ENCODE measurements around the gene PRKCA. TPM values are rescaled to one million over a fixed set of nuclear protein-coding genes. Genes with fewer than 3 reads are reported as not detected.
"Not testable (repeated sequence)": the region's sequence is repeated elsewhere in the genome, so short reads cannot be mapped to it uniquely, and the experiment has no call there.

The PRKCA gene
- total RNA-seq, 4 donors from 2014 or later, result 9.6 to 15.5 (median 11.1) TPM

DNA sequence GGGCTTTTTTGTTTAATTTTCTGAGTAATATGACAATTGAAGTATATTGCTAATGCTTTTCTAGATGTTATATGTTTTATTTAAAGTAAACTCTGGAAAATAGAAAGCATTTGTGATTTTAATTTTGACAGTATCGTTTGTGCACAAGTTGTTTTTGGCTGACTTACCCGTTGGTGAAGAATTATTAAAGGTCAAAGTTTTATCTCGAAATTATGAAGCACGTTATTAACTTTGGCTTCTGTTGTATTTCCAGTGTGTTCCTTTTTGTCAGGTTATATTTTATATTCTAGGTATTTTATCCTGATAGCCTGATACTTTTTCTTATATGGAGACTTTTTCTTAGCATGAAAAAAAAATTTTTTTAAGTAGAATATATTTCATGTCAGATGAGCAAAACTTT lies 16.8 kb downstream of the PRKCA start:
- 77 to 87% methylated on average over 4 of the region's 4 CpGs for WGBS, 2 donors
- no peak for TF ChIP-seq POLR2A (IDR thresholded peaks at IDR 0.05)
- TF ChIP-seq, protein P1, sequence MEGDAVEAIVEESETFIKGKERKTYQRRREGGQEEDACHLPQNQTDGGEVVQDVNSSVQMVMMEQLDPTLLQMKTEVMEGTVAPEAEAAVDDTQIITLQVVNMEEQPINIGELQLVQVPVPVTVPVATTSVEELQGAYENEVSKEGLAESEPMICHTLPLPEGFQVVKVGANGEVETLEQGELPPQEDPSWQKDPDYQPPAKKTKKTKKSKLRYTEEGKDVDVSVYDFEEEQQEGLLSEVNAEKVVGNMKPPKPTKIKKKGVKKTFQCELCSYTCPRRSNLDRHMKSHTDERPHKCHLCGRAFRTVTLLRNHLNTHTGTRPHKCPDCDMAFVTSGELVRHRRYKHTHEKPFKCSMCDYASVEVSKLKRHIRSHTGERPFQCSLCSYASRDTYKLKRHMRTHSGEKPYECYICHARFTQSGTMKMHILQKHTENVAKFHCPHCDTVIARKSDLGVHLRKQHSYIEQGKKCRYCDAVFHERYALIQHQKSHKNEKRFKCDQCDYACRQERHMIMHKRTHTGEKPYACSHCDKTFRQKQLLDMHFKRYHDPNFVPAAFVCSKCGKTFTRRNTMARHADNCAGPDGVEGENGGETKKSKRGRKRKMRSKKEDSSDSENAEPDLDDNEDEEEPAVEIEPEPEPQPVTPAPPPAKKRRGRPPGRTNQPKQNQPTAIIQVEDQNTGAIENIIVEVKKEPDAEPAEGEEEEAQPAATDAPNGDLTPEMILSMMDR (IDR thresholded peaks at IDR 0.05), result no peak
- intact Hi-C loops (cut with DNase I; ENCODE audit: low total_unique reads), result no loop called here
- no peak for DNase-seq (ENCODE audit: low spot score in 2 of 2)
- H3K4me3 ChIP-seq (ENCODE audit: low read depth, poor library complexity, severe bottlenecking), result no peak overlapping the region

DNA sequence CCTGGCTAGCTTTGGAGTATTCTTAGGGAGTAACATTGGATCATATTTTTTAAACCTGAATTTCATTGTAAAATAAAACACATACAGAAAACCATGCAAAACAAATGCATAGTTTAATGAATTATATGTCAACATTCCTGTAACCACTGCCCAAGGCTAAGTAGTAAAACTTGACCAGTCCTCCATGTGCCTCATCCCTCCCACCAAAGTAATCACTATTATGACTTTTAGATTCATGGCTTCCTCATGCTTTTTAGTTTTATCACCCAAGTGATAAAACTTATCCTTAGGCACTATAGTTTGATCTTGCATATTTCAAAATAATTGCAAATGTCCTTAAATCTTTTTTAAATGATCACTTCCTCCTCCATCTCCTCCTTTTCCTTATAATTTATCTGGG lies 20.4 kb downstream of the PRKCA start:
- TF ChIP-seq, protein P1 (IDR thresholded peaks at IDR 0.05), result no peak
- TF ChIP-seq POLR2A (IDR thresholded peaks at IDR 0.05), result no peak
- intact Hi-C loops (cut with DNase I; ENCODE audit: low total_unique reads), result no loop called here
- H3K4me3 ChIP-seq (ENCODE audit: low read depth, poor library complexity, severe bottlenecking), result no peak overlapping the region
- DNase-seq (ENCODE audit: low spot score in 2 of 2), result no peak

DNA sequence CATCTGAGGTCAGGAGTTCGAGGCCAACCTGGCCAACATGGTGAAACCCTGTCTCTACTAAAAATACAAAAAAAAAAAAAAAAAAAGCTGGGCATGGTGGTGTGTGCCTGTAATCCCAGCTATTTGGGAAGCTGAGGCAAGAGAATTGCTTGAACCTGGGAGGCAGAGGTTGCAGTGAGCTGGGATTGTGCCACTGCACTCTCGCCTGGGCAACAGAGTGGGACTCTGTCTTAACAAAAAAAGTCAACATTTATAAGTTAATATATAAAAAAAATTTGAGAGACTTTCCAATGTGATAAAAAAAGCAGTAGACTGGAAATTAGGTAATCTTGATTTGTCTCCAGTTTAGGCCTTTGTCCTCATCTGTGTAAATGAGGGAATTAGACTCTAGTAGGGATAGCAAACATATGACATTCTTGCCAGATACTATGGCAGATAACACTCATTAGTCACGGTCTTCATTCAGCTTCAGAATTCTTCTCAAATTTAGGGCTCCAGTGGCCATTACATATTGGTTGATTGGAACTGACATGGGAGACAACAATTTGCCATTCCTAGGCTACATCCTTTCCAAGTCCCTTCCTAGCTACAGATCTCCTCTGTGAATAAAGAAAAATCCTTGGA lies 22.1 kb downstream of the PRKCA start:
- DNase-seq (ENCODE audit: low spot score in 2 of 2); H3K4me3 ChIP-seq (ENCODE audit: low read depth, poor library complexity, severe bottlenecking); intact Hi-C loops (cut with DNase I; ENCODE audit: low total_unique reads): not testable (repeated sequence)
- 91 to 94% methylated on average over 3 of the region's 3 CpGs for WGBS, 2 donors

DNA sequence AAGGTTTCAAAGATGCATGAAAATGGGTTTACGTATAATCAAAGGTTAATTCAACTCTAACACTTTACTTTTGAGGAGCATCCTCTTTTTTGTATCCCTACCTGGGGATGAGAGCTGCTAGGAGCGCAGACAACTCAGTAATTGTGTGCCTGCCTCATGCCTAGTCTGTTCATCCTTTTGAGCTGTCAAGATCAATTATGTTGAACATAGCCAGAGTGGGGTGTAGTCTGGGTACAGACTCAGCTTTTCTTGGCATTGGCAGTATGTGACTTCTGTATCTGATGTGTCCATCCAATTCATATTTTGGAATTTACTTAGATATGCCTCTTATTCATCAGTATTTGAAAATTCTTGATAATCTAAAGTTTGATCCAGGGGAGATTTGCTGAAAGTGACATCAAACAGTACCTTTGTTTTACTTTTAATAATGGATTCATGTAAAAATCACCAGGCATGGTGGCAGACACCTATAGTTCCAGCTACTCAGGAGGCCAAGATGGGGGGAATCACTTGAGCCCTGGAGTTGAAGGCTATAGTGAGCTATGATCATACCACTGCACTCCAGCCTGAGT lies 24.1 kb downstream of the PRKCA start:
- TF ChIP-seq POLR2A (IDR thresholded peaks at IDR 0.05), result no peak
- TF ChIP-seq, protein P1 (IDR thresholded peaks at IDR 0.05), result no peak
- no peak for DNase-seq (ENCODE audit: low spot score in 2 of 2)
- 96 to 98% methylated on average over 2 of the region's 2 CpGs for WGBS, 2 donors
- intact Hi-C loops (cut with DNase I; ENCODE audit: low total_unique reads), result no loop called here
- H3K4me3 ChIP-seq (ENCODE audit: low read depth, poor library complexity, severe bottlenecking), result no peak overlapping the region

DNA sequence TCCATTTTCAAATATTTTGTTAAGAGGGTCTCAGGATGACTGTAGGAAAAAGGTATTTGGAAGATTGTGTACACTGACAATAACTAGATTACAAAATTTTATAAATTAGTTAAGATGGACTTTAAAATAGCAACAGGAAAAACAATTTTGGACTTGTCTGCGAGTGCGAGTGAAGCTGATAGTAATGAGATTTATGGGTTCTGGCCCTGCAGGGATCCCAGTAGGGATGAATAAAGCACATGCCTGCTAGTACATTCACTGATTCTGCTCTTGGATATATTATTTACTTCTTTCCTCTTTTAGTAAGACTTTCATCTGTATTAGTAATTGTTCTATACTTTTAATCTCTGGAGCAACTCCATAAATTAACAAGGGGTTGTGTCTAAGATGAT lies 28.2 kb downstream of the PRKCA start:
- TF ChIP-seq, protein P1 (IDR thresholded peaks at IDR 0.05), result no peak
- no peak for TF ChIP-seq POLR2A (IDR thresholded peaks at IDR 0.05)
- 33 to 59% methylated on average over 2 of the region's 2 CpGs for WGBS, 2 donors
- intact Hi-C loops (cut with DNase I; ENCODE audit: low total_unique reads), result no loop called here

DNA sequence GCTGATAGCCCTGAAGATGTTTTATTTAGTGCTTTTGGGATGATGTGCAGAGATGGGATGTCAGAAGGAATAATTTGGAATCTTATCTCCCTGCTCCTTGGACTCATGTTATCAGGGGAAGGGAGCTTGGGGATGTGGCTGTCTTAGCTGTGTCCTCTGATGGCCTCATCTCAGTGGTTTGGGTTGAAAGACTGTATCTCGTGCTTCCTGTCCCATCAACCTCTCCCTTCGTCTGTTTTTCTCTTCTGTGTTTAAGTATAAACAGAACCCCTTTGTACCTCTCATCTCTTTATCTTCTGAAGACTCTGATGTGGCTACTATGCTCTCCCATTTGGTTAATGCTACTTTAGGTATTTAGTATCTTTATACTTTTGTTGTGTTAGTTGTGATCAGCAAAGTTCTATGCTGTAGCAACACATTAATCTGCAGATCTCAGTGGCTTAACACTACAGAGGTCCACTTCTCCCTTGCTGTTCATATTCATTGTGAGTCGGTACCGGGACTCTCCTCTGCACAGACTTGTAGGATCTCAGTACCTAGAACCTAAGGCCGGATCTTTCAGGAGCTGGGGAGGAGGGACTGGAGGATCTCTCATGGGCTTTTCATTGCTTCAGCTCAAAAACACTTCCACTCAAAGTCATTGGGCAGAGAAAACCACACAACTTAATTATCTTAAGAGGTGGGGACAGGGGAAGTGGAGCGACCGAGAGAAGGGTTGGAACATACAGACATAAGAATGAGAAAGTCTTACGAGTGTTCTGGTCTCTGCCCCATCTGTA lies 28.8 kb downstream of the PRKCA start:
- no peak for TF ChIP-seq POLR2A (IDR thresholded peaks at IDR 0.05)
- TF ChIP-seq, protein P1 (IDR thresholded peaks at IDR 0.05), result no peak
- no peak overlapping the region for H3K4me3 ChIP-seq (ENCODE audit: low read depth, poor library complexity, severe bottlenecking)
- DNase-seq (ENCODE audit: low spot score in 2 of 2), result no peak
- intact Hi-C loops (cut with DNase I; ENCODE audit: low total_unique reads), result no loop called here
- WGBS, 2 donors, result 79 to 87% methylated on average over 8 of the region's 8 CpGs

More for the DNA sequence above, 28.2 kb downstream of the PRKCA start:
- no peak for DNase-seq (ENCODE audit: low spot score in 2 of 2)
- H3K4me3 ChIP-seq (ENCODE audit: low read depth, poor library complexity, severe bottlenecking), result no peak overlapping the region
